Retinal pigment epithelial cell (primary cell): ENCODE data around the gene CIROP.

Experiments
- DNase-seq: peaks from one replicate; pipeline ENCODE4 v3.0.0-alpha.2; 2010; ENCODE audit warnings: low read depth
- H3K4me3 ChIP-seq: 2 replicates; pipeline ENCODE4 v1.5.1; 2011; ENCODE audit warnings: mild to moderate bottlenecking, low read length, control low read depth, moderate library complexity
- TF ChIP-seq, protein P1 (sequence below): conservative IDR thresholded peaks from 2 replicates; pipeline ENCODE4 v1.5.1; 2011; ENCODE audit warnings: low read depth, low read length, control low read depth, inconsistent platforms

Gene CIROP

GRCh38 chr14:23129759-23130316, 25.0 kb upstream of the CIROP start:
- no peak overlapping the region for H3K4me3 ChIP-seq
- TF ChIP-seq, protein P1, sequence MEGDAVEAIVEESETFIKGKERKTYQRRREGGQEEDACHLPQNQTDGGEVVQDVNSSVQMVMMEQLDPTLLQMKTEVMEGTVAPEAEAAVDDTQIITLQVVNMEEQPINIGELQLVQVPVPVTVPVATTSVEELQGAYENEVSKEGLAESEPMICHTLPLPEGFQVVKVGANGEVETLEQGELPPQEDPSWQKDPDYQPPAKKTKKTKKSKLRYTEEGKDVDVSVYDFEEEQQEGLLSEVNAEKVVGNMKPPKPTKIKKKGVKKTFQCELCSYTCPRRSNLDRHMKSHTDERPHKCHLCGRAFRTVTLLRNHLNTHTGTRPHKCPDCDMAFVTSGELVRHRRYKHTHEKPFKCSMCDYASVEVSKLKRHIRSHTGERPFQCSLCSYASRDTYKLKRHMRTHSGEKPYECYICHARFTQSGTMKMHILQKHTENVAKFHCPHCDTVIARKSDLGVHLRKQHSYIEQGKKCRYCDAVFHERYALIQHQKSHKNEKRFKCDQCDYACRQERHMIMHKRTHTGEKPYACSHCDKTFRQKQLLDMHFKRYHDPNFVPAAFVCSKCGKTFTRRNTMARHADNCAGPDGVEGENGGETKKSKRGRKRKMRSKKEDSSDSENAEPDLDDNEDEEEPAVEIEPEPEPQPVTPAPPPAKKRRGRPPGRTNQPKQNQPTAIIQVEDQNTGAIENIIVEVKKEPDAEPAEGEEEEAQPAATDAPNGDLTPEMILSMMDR: no peak
- DNase-seq: no peak

DNA sequence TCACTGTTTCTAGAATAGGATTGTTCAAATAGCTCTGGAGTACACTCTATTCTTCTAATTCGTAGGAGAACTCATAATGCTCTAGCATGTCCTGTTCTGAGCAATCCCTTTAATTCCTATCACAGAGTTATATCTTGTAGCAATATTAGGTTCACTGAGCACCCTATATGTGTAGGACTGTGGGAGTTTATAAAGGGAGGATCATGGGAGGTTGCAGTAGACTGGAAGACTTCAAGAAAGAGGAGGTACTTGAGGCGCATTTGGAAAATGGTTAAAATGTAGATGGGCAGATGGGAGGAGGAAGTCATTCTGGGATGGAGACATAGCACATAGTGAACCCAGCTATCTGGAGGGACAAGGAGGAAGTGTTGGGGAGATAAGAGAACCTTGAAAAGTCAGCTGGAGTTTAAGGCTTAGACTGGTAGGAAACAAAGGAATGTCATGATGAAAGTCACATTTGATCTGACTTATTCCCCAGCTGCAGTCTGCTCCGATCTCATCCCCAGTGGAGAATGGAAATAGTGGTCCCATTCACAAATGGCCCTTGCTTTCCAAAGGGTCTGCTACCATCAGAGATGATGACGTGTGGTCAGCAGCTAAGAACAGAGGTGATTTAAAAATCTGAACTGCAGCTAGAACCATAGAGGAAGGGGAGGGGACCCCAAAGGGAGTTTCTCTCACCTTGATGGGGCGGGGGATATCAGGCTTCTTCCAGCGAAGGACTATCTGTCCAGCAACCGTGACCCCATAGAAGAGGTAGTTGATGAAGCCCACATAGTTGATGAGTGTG, 24.4 kb upstream of the CIROP start:
- TF ChIP-seq, protein P1: no peak
- H3K4me3 ChIP-seq: no peak overlapping the region

DNA sequence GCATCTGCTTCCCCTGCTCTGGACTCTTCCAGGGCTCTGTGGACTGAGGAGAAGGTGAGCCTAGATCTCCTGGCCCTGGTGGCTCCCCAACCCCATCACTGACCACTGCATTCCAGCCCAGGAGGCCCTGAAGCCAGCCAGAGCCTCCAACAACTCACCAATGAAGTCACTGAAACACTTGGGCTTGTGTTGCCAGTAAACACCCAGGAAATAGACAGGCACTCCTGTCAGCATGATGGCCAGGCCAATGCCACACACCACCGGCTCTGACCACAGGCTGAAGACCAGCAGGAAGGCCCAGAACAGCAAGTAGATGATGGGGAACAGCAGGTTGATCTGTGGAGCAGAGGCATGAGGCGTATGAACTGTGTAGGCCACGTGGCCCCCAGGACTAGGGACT, 23.1 kb upstream of the CIROP start:
- TF ChIP-seq, protein P1: no peak
- H3K4me3 ChIP-seq: no peak overlapping the region
- no peak for DNase-seq

More for the DNA sequence above, 24.4 kb upstream of the CIROP start:
- no peak for DNase-seq

DNA sequence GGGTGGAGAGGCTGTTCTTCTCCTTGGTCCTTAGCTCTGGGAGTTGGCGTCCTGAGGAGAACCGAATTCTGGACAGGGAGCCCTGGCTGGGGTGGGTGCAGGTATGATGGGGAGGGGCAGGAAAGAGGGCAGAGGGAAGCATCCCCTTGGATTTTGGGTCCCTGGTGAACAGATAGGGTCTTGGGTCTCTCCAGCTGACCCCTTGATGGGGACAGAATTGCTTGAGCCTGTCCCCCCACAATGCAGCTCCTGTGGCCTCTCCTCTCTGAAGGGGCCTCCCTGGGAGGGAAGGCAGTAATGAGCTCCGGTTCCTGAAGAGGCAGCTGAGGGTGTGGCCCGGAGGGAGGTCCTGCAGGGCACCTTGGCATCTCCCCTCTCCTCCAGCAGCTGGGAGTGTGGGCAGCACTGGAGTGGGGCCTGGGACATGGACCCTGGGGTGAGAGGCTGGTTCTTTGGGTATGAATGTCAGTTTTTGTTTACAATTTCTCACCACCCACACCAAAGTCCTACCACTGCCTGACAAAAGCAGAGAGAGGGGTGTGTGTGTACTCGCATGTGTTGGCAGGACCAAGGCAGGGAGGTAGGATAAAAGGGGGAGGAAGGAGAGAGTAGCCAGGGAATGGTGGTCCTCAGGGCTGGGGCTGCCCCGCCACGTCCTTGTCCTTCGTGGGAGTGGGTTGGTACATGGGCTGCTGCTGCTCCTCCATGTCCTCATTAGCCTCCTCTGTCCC, 21.9 kb upstream of the CIROP start:
- TF ChIP-seq, protein P1: no peak
- H3K4me3 ChIP-seq: no peak overlapping the region
- DNase-seq: no peak

- no peak overlapping the region for H3K4me3 ChIP-seq
- TF ChIP-seq, protein P1: no peak
- DNase-seq: no peak
These were observed 21.2 kb upstream of the CIROP start for GRCh38 chr14:23125933-23126524.

GRCh38 chr14:23125011-23125410, 20.2 kb upstream of the CIROP start:
- DNase-seq: no peak
- TF ChIP-seq, protein P1: no peak
- no peak overlapping the region for H3K4me3 ChIP-seq
